IMR-90 (cell line): Measurements from ENCODE around the gene LAGE3. TPM values are rescaled to one million over a fixed set of nuclear protein-coding genes. Genes with fewer than 3 reads are reported as not detected.

Experiments used
- ATAC-seq: fragments of 200-7000 bp; cut with Tn5 transposase; 2 replicates; pipeline ENCODE4 v1.9.1; 2020; ENCODE audit warnings: low read depth, mild to moderate bottlenecking, moderate library complexity
- BruUV-seq: library from RNA; stranded (reverse); fragments of 400-500 nt; replicated peaks from 2 replicates; lab custom pipeline; 2021; lab: Mats Ljungman, UMichigan
- CTCF ChIA-PET: fragments of 300-600 bp; formaldehyde crosslinking; extraction: SDS; loops from one replicate; lab custom pipeline; 2021; ENCODE audit warnings: antibody characterized with exemption; lab: Yijun Ruan, JAX
- POLR2A ChIA-PET: fragments of 300-600 bp; sonication (Branson Sonifier 250); formaldehyde crosslinking; loops from one replicate; lab custom pipeline; 2022; ENCODE audit warnings: antibody characterized with exemption; ENCODE audit not compliant: unreplicated experiment; lab: Charles Lee
- DNase-seq: peaks from one replicate; pipeline ENCODE4 v3.0.0; 2013
- H2AFZ ChIP-seq: replicated peaks from 2 replicates; pipeline ENCODE3; 2013; ENCODE audit warnings: low read length, mild to moderate bottlenecking; ENCODE audit not compliant: poor library complexity
- H2AK5ac ChIP-seq: 2 replicates; pipeline ENCODE4 v1.6.1; 2013; ENCODE audit warnings: low read depth, low read length, inconsistent platforms
- H2AK9ac ChIP-seq: replicated peaks from 2 replicates; pipeline ENCODE3; 2013; ENCODE audit warnings: mild to moderate bottlenecking, low read depth, low read length, moderate library complexity; ENCODE audit not compliant: poor library complexity
- H2BK120ac ChIP-seq: 2 replicates; pipeline ENCODE4 v1.6.1; 2013; ENCODE audit warnings: low read depth, low read length, inconsistent platforms
- H2BK15ac ChIP-seq: 3 replicates; pipeline ENCODE4 v1.6.1; 2013; ENCODE audit warnings: low read depth, low read length, inconsistent platforms
- H2BK20ac ChIP-seq: 2 replicates; pipeline ENCODE4 v1.6.1; 2013; ENCODE audit warnings: low read depth, mild to moderate bottlenecking, inconsistent platforms, low read length, moderate library complexity
- H2BK5ac ChIP-seq: 2 replicates; pipeline ENCODE4 v1.6.1; 2013; ENCODE audit warnings: mild to moderate bottlenecking, low read depth, low read length, inconsistent platforms; ENCODE audit not compliant: poor library complexity, severe bottlenecking
- H3K14ac ChIP-seq: replicated peaks from 2 replicates; pipeline ENCODE4 v1.6.1; 2013; ENCODE audit warnings: low read depth, low read length, inconsistent platforms
- H3K18ac ChIP-seq: 2 replicates; pipeline ENCODE4 v1.6.1; 2013; ENCODE audit warnings: low read depth, low read length, control low read depth
- H3K23ac ChIP-seq: 2 replicates; pipeline ENCODE4 v1.6.1; 2013; ENCODE audit warnings: low read depth, low read length, inconsistent platforms
- H3K27ac ChIP-seq: 2 replicates; pipeline ENCODE4 v1.5.1; 2013; ENCODE audit warnings: mild to moderate bottlenecking, control low read depth, low read length; ENCODE audit not compliant: insufficient read depth
- H3K27me3 ChIP-seq: 2 replicates; pipeline ENCODE4 v1.6.1; 2013; ENCODE audit warnings: low read length; ENCODE audit not compliant: control insufficient read depth, insufficient read depth
- H3K36me3 ChIP-seq: 2 replicates; pipeline ENCODE4 v1.6.1; 2013; ENCODE audit warnings: low read length, mixed read lengths; ENCODE audit not compliant: control insufficient read depth, insufficient read depth
- H3K4ac ChIP-seq: 2 replicates; pipeline ENCODE4 v1.6.1; 2013; ENCODE audit warnings: low read depth, low read length, inconsistent platforms
- H3K4me1 ChIP-seq: 2 replicates; pipeline ENCODE4 v1.6.1; 2013; ENCODE audit warnings: low read length, mixed read lengths; ENCODE audit not compliant: control insufficient read depth, insufficient read depth
- H3K4me2 ChIP-seq: 2 replicates; pipeline ENCODE4 v1.6.1; 2013; ENCODE audit warnings: low read depth, mild to moderate bottlenecking, control low read depth, low read length, moderate library complexity
- H3K4me3 ChIP-seq: 2 replicates; pipeline ENCODE4 v1.5.1; 2013; ENCODE audit warnings: low read depth, mild to moderate bottlenecking, control low read depth, low read length, moderate library complexity; ENCODE audit not compliant: insufficient read depth
- H3K56ac ChIP-seq: 2 replicates; pipeline ENCODE4 v1.6.1; 2013; ENCODE audit warnings: low read length, inconsistent platforms; ENCODE audit not compliant: insufficient read depth; ENCODE audit errors: extremely low read depth
- H3K79me1 ChIP-seq, 2 experiments: 2 replicates each; pipeline ENCODE4 v1.6.1; 2013; ENCODE audit warnings: low read length in 2 of 2, inconsistent platforms in 1 of 2, low read depth in 1 of 2
- H3K9ac ChIP-seq: 2 replicates; pipeline ENCODE4 v1.6.1; 2013; ENCODE audit warnings: low read depth, low read length, control low read depth
- H3K9me1 ChIP-seq: 2 replicates; pipeline ENCODE4 v1.6.1; 2013; ENCODE audit warnings: low read length, inconsistent platforms; ENCODE audit not compliant: insufficient read depth
- H3K9me3 ChIP-seq: 2 replicates; pipeline ENCODE4 v1.6.1; 2013; ENCODE audit warnings: low read length; ENCODE audit not compliant: control insufficient read depth, insufficient read depth
- H4K20me1 ChIP-seq: 2 replicates; pipeline ENCODE4 v1.6.1; 2013; ENCODE audit warnings: low read length, inconsistent platforms; ENCODE audit not compliant: insufficient read depth
- H4K5ac ChIP-seq: 2 replicates; pipeline ENCODE4 v1.6.1; 2013; ENCODE audit warnings: mild to moderate bottlenecking, low read depth, low read length, control low read depth
- H4K8ac ChIP-seq, 2 experiments: 2 replicates each; pipeline ENCODE4 v1.6.1; 2013; ENCODE audit warnings: low read depth in 2 of 2, low read length in 2 of 2, control low read depth in 1 of 2, inconsistent platforms in 1 of 2
- H4K91ac ChIP-seq: 2 replicates; pipeline ENCODE4 v1.6.1; 2013; ENCODE audit warnings: low read depth, low read length, inconsistent platforms; ENCODE audit not compliant: insufficient read depth
- BHLHE40 ChIP-seq: fragments of 150-350 bp; IDR thresholded peaks from 2 replicates; pipeline ENCODE4 v1.6.1; 2016; ENCODE audit warnings: mild to moderate bottlenecking, low read depth, low read length
- CEBPB ChIP-seq: IDR thresholded peaks from 2 replicates; pipeline ENCODE4 v1.6.1; 2012; ENCODE audit warnings: low read depth, low read length, improper control_type of control experiment
- MAZ ChIP-seq: IDR thresholded peaks from 2 replicates; pipeline ENCODE4 v1.6.1; 2012; ENCODE audit warnings: low read depth, mild to moderate bottlenecking, low read length, improper control_type of control experiment, moderate library complexity, borderline replicate concordance
- RCOR1 ChIP-seq: IDR thresholded peaks from 2 replicates; pipeline ENCODE4 v1.6.1; 2012; ENCODE audit warnings: mild to moderate bottlenecking, low read length, improper control_type of control experiment; ENCODE audit not compliant: insufficient replicate concordance
- WGBS, 2 experiments: methylation state at CpG; one replicate each; pipeline versions ENCODE4 v1.1.5 to v1.1.7; 2013; ENCODE audit warnings: missing lambda C conversion rate in 2 of 2; ENCODE audit not compliant: insufficient read length in 1 of 2; ENCODE audit errors: extremely low coverage in 2 of 2; 5-methylcytosine and 5-hydroxymethylcytosine counted together
- dilution Hi-C: fragments of 300-500 bp; cut with HindIII; formaldehyde crosslinking; loops from one replicate; pipeline ENCODE4 v1.14.3; 2018; ENCODE audit warnings: low sequenced_read_pairs; ENCODE audit not compliant: unreplicated experiment
- in situ Hi-C: fragments of 300-500 bp; cut with MboI; formaldehyde crosslinking; loops from 3 replicates; pipeline ENCODE4 v1.14.3; 2019; ENCODE audit warnings: low sequenced_read_pairs, inconsistent platforms, mixed read lengths
- intact Hi-C: fragments of 100-400 bp; cut with micrococcal nuclease; formaldehyde crosslinking; loops from 2 replicates; pipeline ENCODE4 v1.10.0; 2022
- polyA plus RNA-seq, 3 experiments: library from polyadenylated mRNA; depleted of rRNA; stranded (reverse); fragments of >200 nt; gene quantifications; 2 replicates each; pipeline ENCODE4 v1.2.3, GENCODE V29; 2012; ENCODE audit warnings: low replicate concordance in 1 of 3
- total RNA-seq: library from RNA; depleted of rRNA; stranded (reverse); fragments of >200 nt; gene quantifications from 2 replicates; pipeline ENCODE4 v1.2.3, GENCODE V29; 2012
- TF ChIP-seq, protein P1 (sequence below): fragments of 150-350 bp; IDR thresholded peaks from 2 replicates; pipeline ENCODE4 v1.6.1; 2017; ENCODE audit warnings: mild to moderate bottlenecking, antibody characterized with exemption, low read length, low read depth

LAGE3 gene
- total and polyA plus RNA-seq, 2 of the 4 experiments (the other 2 are of a cell fraction): 3.6 to 14.8 TPM

DNA sequence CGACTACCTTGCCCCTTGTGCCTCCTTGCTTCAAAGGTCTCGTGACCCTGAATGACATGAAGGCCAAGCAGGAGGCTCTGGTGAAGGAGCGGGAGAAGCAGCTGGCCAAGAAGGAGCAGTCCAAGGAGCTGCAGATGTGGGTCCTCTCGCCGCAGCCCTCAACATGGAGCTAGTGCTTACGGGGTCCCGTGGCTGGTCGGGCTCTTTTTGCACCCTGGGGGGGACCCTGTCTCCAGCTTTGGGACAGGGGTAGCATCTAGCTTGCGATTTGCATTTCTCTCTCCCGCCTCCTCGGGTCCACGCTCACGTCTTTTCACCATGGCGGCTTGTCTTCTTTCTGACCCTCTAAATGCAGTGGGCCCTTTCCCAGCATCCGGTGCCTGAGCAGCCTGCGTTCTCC is 33.3 kb downstream of the LAGE3 start:
- no peak overlapping the region for H2BK120ac ChIP-seq
- H3K18ac ChIP-seq: no peak overlapping the region
- H3K9me1 ChIP-seq: no peaks in the 10 kb centered on the region
- H4K5ac ChIP-seq: no peak overlapping the region
- no peak overlapping the region for H2BK15ac ChIP-seq
- H3K56ac ChIP-seq: no peak overlapping the region
- BruUV-seq: no TSS peak
- H3K4me2 ChIP-seq: no peak overlapping the region
- DNase-seq (no peak), ATAC-seq (no peak)
- peaks cover 59% of the 10 kb centered on the region for H3K36me3 ChIP-seq
- H4K91ac ChIP-seq: no peak overlapping the region
- 76% methylated on average over 3 of the region's 16 CpGs; no CpG with 5 or more reads in 1 of the 2 experiments for WGBS, 2 experiments
- H2BK20ac ChIP-seq: no peak overlapping the region
- TF ChIP-seq CEBPB: no peak
- TF ChIP-seq RCOR1: no peak
- TF ChIP-seq, protein P1, sequence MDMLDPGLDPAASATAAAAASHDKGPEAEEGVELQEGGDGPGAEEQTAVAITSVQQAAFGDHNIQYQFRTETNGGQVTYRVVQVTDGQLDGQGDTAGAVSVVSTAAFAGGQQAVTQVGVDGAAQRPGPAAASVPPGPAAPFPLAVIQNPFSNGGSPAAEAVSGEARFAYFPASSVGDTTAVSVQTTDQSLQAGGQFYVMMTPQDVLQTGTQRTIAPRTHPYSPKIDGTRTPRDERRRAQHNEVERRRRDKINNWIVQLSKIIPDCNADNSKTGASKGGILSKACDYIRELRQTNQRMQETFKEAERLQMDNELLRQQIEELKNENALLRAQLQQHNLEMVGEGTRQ: no peak
- TF ChIP-seq MAZ: no peak
- no peak for TF ChIP-seq BHLHE40
- ChIA-PET CTCF (no interaction called here), POLR2A (no interaction called here)
- no peak overlapping the region for H3K9ac ChIP-seq
- no peaks in the 10 kb centered on the region; the same call in 1 of the 2 replicates for H3K9me3 ChIP-seq
- H3K4me3 ChIP-seq: no peak overlapping the region
- no peak overlapping the region for H3K14ac ChIP-seq
- H2AK5ac ChIP-seq: no peak overlapping the region
- H2BK5ac ChIP-seq: no peak overlapping the region
- H2AK9ac ChIP-seq: no peak overlapping the region
- no peaks in the 10 kb centered on the region for H3K27me3 ChIP-seq
- no peaks in the 10 kb centered on the region; the same call in 1 of the 2 replicates for H4K20me1 ChIP-seq
- in situ Hi-C loops: no loop called here
- no peak overlapping the region for H2AFZ ChIP-seq
- H3K4me1 ChIP-seq: peaks cover 8% of the 10 kb centered on the region; the same call in 1 of the 2 replicates
- intact Hi-C loops: no loop called here
- H3K4ac ChIP-seq: no peak overlapping the region
- peaks cover 0 to 32% of the 10 kb centered on the region in 2 experiments; a peak in 2 of 4 replicates for H3K79me1 ChIP-seq
- no peak overlapping the region for H4K8ac ChIP-seq
- dilution Hi-C loops: no loop called here
- H3K27ac ChIP-seq: no peak overlapping the region
- no peak overlapping the region for H3K23ac ChIP-seq
